Measurements from ENCODE around the gene DHRS12.

DHRS12 gene

GRCh38 chr13:51727634-51728274 lies 76.2 kb downstream of the DHRS12 start:
- no peak for DNase-seq (ENCODE audit: low read depth in 3 of 3)

GRCh38 chr13:51726446-51727193 lies 77.3 kb downstream of the DHRS12 start:
- DNase-seq (ENCODE audit: low read depth in 3 of 3): no peak

- no peak for DNase-seq (ENCODE audit: low read depth in 3 of 3)
Observed at GRCh38 chr13:51724721-51725120, 79.2 kb downstream of the DHRS12 start.

GRCh38 chr13:51723529-51723928 lies 80.4 kb downstream of the DHRS12 start:
- no peak for DNase-seq (ENCODE audit: low read depth in 3 of 3)

GRCh38 chr13:51721496-51721895 lies 82.5 kb downstream of the DHRS12 start:
- DNase-seq (ENCODE audit: low read depth in 3 of 3): no peak

- DNase-seq (ENCODE audit: low read depth in 3 of 3): no peak
Observed at GRCh38 chr13:51719394-51719793, 84.6 kb downstream of the DHRS12 start.

Measured in stimulated activated CD4-positive, alpha-beta T cell treated with anti-CD3 and anti-CD28 coated beads, TNF-alpha, amount 100 ng/mL, for 24 hours (primary cell).